HFF-Myc (cell line): ENCODE results near the gene LAYN.

ENCODE experiments used
- DNase-seq: peaks from one replicate; pipeline ENCODE4 v3.0.0-alpha.2; 2011; ENCODE audit warnings: low read depth; ENCODE audit errors: extremely low read depth
- H3K4me3 ChIP-seq: replicated peaks from 2 replicates; pipeline ENCODE4 v1.5.1; 2011; ENCODE audit warnings: low read depth, mild to moderate bottlenecking, control low read depth, low read length
- TF ChIP-seq, protein P1 (sequence below): IDR thresholded peaks from 2 replicates; pipeline ENCODE4 v1.5.1; 2012; ENCODE audit warnings: mild to moderate bottlenecking, low read depth, low read length, control low read depth; ENCODE audit errors: missing control alignments

Gene LAYN

DNA sequence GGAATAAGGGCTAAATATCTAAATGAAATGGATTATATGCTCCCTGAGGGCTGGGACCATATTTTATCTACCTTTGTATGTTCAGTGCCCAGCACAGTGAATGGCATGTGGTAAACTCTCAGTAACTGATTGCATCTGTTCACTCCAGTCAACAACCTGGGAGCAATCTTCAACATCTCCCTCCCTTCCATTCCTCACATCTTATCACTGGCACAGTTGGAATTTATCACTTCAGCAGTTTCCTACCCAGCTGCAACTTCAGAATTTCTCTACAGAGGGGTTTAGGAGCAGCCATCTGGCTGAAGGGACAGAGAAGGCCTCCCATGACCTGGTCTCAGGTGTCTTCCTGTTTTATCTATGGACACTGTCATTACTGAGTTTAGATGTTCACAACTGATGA, 52.0 kb downstream of the LAYN start:
- no peak for DNase-seq
- TF ChIP-seq, protein P1, sequence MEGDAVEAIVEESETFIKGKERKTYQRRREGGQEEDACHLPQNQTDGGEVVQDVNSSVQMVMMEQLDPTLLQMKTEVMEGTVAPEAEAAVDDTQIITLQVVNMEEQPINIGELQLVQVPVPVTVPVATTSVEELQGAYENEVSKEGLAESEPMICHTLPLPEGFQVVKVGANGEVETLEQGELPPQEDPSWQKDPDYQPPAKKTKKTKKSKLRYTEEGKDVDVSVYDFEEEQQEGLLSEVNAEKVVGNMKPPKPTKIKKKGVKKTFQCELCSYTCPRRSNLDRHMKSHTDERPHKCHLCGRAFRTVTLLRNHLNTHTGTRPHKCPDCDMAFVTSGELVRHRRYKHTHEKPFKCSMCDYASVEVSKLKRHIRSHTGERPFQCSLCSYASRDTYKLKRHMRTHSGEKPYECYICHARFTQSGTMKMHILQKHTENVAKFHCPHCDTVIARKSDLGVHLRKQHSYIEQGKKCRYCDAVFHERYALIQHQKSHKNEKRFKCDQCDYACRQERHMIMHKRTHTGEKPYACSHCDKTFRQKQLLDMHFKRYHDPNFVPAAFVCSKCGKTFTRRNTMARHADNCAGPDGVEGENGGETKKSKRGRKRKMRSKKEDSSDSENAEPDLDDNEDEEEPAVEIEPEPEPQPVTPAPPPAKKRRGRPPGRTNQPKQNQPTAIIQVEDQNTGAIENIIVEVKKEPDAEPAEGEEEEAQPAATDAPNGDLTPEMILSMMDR, result no peak
- no peak overlapping the region for H3K4me3 ChIP-seq

DNA sequence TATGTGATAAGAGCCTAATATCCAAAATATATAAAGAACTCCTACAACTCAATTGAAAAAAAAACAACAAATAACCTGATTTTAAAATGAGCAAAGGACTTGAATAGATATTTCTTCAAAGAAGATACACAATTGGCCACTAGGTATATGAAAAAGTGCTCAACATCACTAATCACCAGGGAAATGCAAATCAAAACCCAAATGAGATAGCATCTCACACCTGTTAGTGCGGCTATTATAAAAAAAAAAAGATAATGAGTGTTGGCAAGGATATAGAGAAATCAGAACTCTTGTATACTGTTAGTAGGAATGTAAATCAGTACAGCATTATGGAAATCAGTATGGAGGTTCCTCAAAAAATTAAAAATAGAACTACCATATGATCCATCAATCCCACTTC, 55.8 kb downstream of the LAYN start:
- DNase-seq, result no peak
- H3K4me3 ChIP-seq, result no peak overlapping the region
- TF ChIP-seq, protein P1, result no peak

DNA sequence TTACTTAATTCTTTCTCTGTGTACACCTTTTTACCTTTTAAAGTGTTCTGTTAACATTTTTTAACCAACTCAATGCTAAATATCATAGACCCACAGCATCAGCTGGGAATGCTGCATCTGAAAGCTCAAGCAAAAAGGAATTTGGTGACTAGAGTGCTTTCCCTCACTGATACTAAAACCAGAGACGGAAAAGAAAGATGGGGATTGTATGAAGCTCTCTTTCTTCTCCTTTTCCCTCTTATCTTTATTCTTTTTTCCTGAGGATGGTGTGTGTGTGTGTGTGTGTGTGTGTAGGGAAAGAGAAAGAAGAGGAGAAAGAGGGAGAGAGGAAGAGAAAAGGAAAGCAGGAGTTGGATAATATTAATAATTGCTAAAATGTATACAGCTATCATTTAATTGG, 57.6 kb downstream of the LAYN start:
- TF ChIP-seq, protein P1, result no peak
- no peak overlapping the region for H3K4me3 ChIP-seq
- DNase-seq, result no peak

DNA sequence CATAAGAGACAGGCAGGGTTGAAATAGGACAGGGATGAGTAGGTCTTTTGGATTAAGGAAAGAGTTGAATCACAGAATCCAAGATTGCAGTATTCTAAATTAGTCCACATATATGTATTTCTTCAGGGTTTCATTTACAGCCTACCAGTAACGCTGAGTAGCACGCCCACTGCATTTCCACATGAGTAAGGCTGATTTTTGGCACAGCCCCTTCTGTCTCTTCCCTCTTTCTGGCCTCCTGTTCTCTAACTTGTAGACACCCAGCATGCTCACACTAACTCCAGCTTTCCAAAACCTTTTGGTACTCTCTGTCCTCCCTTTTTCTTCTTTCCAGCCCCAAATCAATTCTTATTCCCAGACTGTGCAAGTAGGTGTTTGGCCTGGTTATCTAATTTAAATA, 58.0 kb downstream of the LAYN start:
- no peak for DNase-seq
- H3K4me3 ChIP-seq, result no peak overlapping the region
- TF ChIP-seq, protein P1, result no peak

DNA sequence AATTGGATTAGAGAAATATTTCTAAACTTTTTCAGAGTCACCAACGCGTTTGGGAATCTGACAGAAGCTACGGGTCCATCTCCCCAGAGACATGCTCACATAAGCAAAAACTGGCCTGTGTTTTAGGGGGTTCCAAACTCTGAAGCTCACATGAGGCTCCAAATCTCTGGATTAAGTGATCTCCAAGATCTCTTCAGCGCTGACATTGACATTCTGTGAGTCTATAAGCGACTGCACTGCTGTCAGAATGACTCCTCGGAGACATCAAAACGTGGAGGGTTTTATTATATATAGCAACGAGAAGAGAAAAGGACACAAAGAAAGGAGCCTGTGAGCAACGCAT, 61.1 kb downstream of the LAYN start:
- TF ChIP-seq, protein P1, result no peak
- peak overlapping the region; percentile 74 for H3K4me3 ChIP-seq

DNA sequence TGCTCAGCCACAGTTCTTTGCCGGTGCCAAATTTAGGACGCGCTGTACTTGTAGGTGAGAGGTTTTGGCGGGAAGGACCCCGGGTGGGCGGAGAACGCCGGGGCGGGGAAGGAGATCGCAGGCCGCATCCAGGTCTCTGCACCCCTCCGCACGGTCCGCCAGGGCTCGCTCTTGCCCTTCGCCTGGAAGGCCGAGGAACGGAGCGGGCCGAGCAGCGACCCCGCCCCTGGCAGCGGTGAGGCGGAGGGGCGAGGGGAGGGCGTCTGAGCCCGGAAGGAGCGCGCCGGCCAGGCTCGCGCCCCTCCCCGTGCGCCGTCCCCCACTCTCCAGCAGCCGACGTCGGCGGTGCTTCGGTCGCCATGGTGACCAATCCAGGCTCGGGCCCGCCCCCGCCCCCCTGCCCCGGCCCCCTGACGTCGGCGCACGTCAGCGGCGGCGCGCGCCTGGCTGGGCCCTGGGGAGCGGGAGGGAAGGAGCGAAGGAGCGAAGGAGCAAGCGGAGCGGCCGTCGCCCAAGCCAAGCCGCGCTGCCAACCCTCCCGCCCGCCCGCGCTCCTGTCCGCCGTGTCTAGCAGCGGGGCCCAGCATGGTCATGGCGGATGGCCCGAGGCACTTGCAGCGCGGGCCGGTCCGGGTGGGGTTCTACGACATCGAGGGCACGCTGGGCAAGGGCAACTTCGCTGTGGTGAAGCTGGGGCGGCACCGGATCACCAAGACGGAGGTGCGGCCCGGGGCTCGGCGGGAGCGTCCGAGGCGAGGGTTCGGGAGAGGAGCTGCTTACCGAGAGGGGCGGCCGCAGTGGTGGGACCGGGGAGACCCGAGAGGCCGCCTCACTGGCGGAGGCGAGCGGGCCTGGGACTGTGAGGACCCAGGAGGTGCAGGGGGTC, 61.7 kb downstream of the LAYN start, which contains the start of gene SIK2:
TSS of gene SIK2 (plus strand) at position 471 of the 886 bp plus-strand sequence. CDS start at position 586, 115 bp downstream.
- DNase-seq, result peak; percentile 73
- TF ChIP-seq, protein P1, result peak; percentile 94
- H3K4me3 ChIP-seq, result peak within 1 kb of the TSS; percentile 74

More for the DNA sequence above, 61.1 kb downstream of the LAYN start:
- no peak for DNase-seq
